HepG2 (cell line): ENCODE results near the gene NLRX1. TPM values are rescaled to one million over a fixed set of nuclear protein-coding genes. Genes with fewer than 3 reads are reported as not detected.

ENCODE experiments used
- DPF2 ChIP-seq: sonication (generic); formaldehyde crosslinking; IDR thresholded peaks from 2 replicates; pipeline ENCODE4 v1.4.0; 2020; ENCODE audit warnings: mild to moderate bottlenecking, low read depth, missing genetic modification reagents, borderline replicate concordance
- NCOA1 ChIP-seq: sonication (generic); formaldehyde crosslinking; IDR thresholded peaks from 2 replicates; pipeline ENCODE4 v1.9.0; 2021; ENCODE audit warnings: missing genetic modification reagents
- ZFP36L1 ChIP-seq: sonication (generic); formaldehyde crosslinking; IDR thresholded peaks from 2 replicates; pipeline ENCODE4 v1.8.0; 2022; ENCODE audit warnings: mild to moderate bottlenecking, missing genetic modification reagents, moderate library complexity
- ZNF382 ChIP-seq: sonication (generic); formaldehyde crosslinking; IDR thresholded peaks from 2 replicates; pipeline ENCODE4 v1.5.0; 2020; ENCODE audit warnings: missing genetic modification reagents, mild to moderate bottlenecking, borderline replicate concordance
- polyA plus RNA-seq, 8 experiments: library from polyadenylated mRNA; depleted of rRNA in 3 of 8; stranded (reverse) in 7 of 8; unstranded in 1 of 8; fragments of >200 nt; fragmentation: Illumina TruSeq in 4 of 8; extraction: Trizol in 4 of 8; gene quantifications; 2 replicates each; pipeline versions ENCODE4 v1.2.1 to v1.2.3, GENCODE V29; 2011 to 2016; ENCODE audit warnings: low read depth in 4 of 8, missing spikeins in 1 of 8, mixed read lengths in 1 of 8; ENCODE audit not compliant: insufficient read depth in 1 of 8
- total RNA-seq, 5 experiments: library from RNA; depleted of rRNA; stranded (reverse); fragments of >200 nt; fragmentation: Illumina TruSeq; extraction: Trizol; gene quantifications; 2 replicates each; pipeline ENCODE4 v1.2.3, GENCODE V29; 2016; ENCODE audit warnings: low read depth in 1 of 5
- TF ChIP-seq, protein P1 (sequence below), 2 experiments: fragments of 450-650 bp in 1 of 2; sonication (generic) in 1 of 2; formaldehyde crosslinking in 1 of 2; IDR thresholded peaks; 2 replicates each; pipeline versions ENCODE4 v1.6.1 to v1.8.0; 2016 to 2022; ENCODE audit warnings: antibody characterized with exemption in 1 of 2, mild to moderate bottlenecking in 1 of 2, missing genetic modification reagents in 1 of 2
- TF ChIP-seq, protein P2 (sequence below): sonication (generic); formaldehyde crosslinking; IDR thresholded peaks from 2 replicates; pipeline ENCODE4 v1.5.1; 2020; ENCODE audit warnings: mild to moderate bottlenecking, missing genetic modification reagents, borderline replicate concordance
- TF ChIP-seq, protein P3 (sequence below): sonication (generic); formaldehyde crosslinking; IDR thresholded peaks from 2 replicates; pipeline ENCODE4 v1.8.1; 2022; ENCODE audit warnings: low read depth, mild to moderate bottlenecking, missing genetic modification reagents
- TF ChIP-seq, protein P4 (sequence below): sonication (generic); formaldehyde crosslinking; IDR thresholded peaks from 2 replicates; pipeline ENCODE4 v1.4.0; 2020; ENCODE audit warnings: missing genetic modification reagents, borderline replicate concordance

Gene NLRX1
- total and polyA plus RNA-seq, 2 of the 13 experiments (the other 11 are each of a cell fraction or from before 2014, with no cell fraction given): 8.7 to 11.0 TPM

DNA sequence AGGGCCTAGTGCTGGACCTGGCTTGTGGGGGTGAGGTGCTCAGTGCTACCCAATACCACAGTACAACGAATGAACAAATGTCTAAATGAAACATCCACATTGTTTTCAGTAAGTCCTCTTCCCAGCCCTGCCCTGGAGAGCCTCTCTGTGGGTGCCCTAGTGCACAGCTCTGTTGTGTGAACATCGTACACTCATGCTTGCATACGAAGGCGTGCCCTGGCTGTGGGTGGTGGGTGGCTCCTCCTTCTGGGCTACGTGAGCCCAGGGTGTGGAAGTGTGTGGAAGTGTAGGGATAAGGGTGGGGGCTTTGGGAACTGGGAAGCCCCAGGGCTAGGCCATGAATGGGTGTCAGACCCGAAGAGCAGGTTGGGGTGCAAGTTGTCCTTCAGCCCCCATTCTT, 592 bp upstream of the NLRX1 start (continued):
- TF ChIP-seq, protein P1, sequence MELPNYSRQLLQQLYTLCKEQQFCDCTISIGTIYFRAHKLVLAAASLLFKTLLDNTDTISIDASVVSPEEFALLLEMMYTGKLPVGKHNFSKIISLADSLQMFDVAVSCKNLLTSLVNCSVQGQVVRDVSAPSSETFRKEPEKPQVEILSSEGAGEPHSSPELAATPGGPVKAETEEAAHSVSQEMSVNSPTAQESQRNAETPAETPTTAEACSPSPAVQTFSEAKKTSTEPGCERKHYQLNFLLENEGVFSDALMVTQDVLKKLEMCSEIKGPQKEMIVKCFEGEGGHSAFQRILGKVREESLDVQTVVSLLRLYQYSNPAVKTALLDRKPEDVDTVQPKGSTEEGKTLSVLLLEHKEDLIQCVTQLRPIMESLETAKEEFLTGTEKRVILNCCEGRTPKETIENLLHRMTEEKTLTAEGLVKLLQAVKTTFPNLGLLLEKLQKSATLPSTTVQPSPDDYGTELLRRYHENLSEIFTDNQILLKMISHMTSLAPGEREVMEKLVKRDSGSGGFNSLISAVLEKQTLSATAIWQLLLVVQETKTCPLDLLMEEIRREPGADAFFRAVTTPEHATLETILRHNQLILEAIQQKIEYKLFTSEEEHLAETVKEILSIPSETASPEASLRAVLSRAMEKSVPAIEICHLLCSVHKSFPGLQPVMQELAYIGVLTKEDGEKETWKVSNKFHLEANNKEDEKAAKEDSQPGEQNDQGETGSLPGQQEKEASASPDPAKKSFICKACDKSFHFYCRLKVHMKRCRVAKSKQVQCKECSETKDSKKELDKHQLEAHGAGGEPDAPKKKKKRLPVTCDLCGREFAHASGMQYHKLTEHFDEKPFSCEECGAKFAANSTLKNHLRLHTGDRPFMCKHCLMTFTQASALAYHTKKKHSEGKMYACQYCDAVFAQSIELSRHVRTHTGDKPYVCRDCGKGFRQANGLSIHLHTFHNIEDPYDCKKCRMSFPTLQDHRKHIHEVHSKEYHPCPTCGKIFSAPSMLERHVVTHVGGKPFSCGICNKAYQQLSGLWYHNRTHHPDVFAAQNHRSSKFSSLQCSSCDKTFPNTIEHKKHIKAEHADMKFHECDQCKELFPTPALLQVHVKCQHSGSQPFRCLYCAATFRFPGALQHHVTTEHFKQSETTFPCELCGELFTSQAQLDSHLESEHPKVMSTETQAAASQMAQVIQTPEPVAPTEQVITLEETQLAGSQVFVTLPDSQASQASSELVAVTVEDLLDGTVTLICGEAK (IDR thresholded peaks at IDR 0.05): no peak
- TF ChIP-seq, protein P1 (CRISPR knock-in tag; IDR thresholded peaks at IDR 0.05): no peak
- TF ChIP-seq, protein P2, sequence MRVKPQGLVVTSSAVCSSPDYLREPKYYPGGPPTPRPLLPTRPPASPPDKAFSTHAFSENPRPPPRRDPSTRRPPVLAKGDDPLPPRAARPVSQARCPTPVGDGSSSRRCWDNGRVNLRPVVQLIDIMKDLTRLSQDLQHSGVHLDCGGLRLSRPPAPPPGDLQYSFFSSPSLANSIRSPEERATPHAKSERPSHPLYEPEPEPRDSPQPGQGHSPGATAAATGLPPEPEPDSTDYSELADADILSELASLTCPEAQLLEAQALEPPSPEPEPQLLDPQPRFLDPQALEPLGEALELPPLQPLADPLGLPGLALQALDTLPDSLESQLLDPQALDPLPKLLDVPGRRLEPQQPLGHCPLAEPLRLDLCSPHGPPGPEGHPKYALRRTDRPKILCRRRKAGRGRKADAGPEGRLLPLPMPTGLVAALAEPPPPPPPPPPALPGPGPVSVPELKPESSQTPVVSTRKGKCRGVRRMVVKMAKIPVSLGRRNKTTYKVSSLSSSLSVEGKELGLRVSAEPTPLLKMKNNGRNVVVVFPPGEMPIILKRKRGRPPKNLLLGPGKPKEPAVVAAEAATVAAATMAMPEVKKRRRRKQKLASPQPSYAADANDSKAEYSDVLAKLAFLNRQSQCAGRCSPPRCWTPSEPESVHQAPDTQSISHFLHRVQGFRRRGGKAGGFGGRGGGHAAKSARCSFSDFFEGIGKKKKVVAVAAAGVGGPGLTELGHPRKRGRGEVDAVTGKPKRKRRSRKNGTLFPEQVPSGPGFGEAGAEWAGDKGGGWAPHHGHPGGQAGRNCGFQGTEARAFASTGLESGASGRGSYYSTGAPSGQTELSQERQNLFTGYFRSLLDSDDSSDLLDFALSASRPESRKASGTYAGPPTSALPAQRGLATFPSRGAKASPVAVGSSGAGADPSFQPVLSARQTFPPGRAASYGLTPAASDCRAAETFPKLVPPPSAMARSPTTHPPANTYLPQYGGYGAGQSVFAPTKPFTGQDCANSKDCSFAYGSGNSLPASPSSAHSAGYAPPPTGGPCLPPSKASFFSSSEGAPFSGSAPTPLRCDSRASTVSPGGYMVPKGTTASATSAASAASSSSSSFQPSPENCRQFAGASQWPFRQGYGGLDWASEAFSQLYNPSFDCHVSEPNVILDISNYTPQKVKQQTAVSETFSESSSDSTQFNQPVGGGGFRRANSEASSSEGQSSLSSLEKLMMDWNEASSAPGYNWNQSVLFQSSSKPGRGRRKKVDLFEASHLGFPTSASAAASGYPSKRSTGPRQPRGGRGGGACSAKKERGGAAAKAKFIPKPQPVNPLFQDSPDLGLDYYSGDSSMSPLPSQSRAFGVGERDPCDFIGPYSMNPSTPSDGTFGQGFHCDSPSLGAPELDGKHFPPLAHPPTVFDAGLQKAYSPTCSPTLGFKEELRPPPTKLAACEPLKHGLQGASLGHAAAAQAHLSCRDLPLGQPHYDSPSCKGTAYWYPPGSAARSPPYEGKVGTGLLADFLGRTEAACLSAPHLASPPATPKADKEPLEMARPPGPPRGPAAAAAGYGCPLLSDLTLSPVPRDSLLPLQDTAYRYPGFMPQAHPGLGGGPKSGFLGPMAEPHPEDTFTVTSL (CRISPR knock-in tag): no peak
- TF ChIP-seq ZNF382 (CRISPR knock-in tag) (no peak), NCOA1 (CRISPR knock-in tag) (no peak), ZFP36L1 (CRISPR knock-in tag) (0 out of 2 replicates have a peak, but pooled peaks have one; percentile 31), DPF2 (CRISPR knock-in tag) (no peak)
- TF ChIP-seq, protein P3, sequence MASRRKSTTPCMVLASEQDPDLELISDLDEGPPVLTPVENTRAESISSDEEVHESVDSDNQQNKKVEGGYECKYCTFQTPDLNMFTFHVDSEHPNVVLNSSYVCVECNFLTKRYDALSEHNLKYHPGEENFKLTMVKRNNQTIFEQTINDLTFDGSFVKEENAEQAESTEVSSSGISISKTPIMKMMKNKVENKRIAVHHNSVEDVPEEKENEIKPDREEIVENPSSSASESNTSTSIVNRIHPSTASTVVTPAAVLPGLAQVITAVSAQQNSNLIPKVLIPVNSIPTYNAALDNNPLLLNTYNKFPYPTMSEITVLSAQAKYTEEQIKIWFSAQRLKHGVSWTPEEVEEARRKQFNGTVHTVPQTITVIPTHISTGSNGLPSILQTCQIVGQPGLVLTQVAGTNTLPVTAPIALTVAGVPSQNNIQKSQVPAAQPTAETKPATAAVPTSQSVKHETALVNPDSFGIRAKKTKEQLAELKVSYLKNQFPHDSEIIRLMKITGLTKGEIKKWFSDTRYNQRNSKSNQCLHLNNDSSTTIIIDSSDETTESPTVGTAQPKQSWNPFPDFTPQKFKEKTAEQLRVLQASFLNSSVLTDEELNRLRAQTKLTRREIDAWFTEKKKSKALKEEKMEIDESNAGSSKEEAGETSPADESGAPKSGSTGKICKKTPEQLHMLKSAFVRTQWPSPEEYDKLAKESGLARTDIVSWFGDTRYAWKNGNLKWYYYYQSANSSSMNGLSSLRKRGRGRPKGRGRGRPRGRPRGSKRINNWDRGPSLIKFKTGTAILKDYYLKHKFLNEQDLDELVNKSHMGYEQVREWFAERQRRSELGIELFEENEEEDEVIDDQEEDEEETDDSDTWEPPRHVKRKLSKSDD (CRISPR knock-in tag): no peak
- TF ChIP-seq, protein P4, sequence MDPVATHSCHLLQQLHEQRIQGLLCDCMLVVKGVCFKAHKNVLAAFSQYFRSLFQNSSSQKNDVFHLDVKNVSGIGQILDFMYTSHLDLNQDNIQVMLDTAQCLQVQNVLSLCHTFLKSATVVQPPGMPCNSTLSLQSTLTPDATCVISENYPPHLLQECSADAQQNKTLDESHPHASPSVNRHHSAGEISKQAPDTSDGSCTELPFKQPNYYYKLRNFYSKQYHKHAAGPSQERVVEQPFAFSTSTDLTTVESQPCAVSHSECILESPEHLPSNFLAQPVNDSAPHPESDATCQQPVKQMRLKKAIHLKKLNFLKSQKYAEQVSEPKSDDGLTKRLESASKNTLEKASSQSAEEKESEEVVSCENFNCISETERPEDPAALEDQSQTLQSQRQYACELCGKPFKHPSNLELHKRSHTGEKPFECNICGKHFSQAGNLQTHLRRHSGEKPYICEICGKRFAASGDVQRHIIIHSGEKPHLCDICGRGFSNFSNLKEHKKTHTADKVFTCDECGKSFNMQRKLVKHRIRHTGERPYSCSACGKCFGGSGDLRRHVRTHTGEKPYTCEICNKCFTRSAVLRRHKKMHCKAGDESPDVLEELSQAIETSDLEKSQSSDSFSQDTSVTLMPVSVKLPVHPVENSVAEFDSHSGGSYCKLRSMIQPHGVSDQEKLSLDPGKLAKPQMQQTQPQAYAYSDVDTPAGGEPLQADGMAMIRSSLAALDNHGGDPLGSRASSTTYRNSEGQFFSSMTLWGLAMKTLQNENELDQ (CRISPR knock-in tag): no peak
